Panc1 (cell line): ENCODE results near the gene GPR12. TPM values are rescaled to one million over a fixed set of nuclear protein-coding genes. Genes with fewer than 3 reads are reported as not detected.

Source experiments
- ATAC-seq: fragments of 200-7000 bp; cut with Tn5 transposase; 2 replicates; pipeline ENCODE4 v1.9.1; 2020; ENCODE audit warnings: mild to moderate bottlenecking, moderate library complexity
- BruUV-seq: library from RNA; stranded (reverse); fragments of 400-500 nt; replicated peaks from 2 replicates; lab custom pipeline; 2021; lab: Mats Ljungman, UMichigan
- CTCF ChIA-PET: fragments of 300-600 bp; sonication (Branson Sonifier 250); formaldehyde crosslinking; loops from one replicate; lab custom pipeline; 2022; ENCODE audit warnings: antibody characterized with exemption; lab: Charles Lee
- POLR2A ChIA-PET: fragments of 300-600 bp; sonication (Branson Sonifier 250); formaldehyde crosslinking; loops from one replicate; lab custom pipeline; 2022; ENCODE audit warnings: antibody characterized with exemption; lab: Charles Lee
- DNase-seq: peaks from one replicate; pipeline ENCODE4 v3.0.0-alpha.2; 2010; ENCODE audit warnings: low read depth, low spot score
- H3K27ac ChIP-seq: 2 replicates; pipeline ENCODE4 v1.5.1; 2011; ENCODE audit warnings: mild to moderate bottlenecking, low read length, inconsistent platforms
- H3K27me3 ChIP-seq: fragments of 200-500 bp; sonication (Bioruptor generic); 2 replicates; pipeline ENCODE4 v1.6.0; 2014; ENCODE audit warnings: low read length, inconsistent platforms; ENCODE audit not compliant: control insufficient read depth, insufficient read depth
- H3K36me3 ChIP-seq: fragments of 200-500 bp; sonication (Bioruptor generic); 2 replicates; pipeline ENCODE4 v1.5.1; 2014; ENCODE audit warnings: inconsistent platforms, mild to moderate bottlenecking, low read length, moderate library complexity; ENCODE audit not compliant: control insufficient read depth, insufficient read depth
- H3K4me1 ChIP-seq: 2 replicates; pipeline ENCODE4 v1.5.1; 2011; ENCODE audit warnings: inconsistent platforms, mild to moderate bottlenecking, low read length, moderate library complexity; ENCODE audit not compliant: control insufficient read depth, insufficient read depth
- H3K4me3 ChIP-seq, 2 experiments: 2 replicates each; pipeline ENCODE4 v1.5.1; 2011 to 2012; ENCODE audit warnings: low read depth in 2 of 2, low read length in 2 of 2, mild to moderate bottlenecking in 2 of 2, inconsistent platforms in 1 of 2, moderate library complexity in 1 of 2
- H3K9me3 ChIP-seq: fragments of 200-500 bp; sonication (Bioruptor generic); 2 replicates; pipeline ENCODE4 v1.5.1; 2014; ENCODE audit warnings: low read depth, mild to moderate bottlenecking, inconsistent platforms, low read length, moderate library complexity; ENCODE audit not compliant: control insufficient read depth, insufficient read depth
- CTCF ChIP-seq: fragments of 450-650 bp; IDR thresholded peaks from 2 replicates; pipeline ENCODE4 v1.5.1; 2017; ENCODE audit warnings: mild to moderate bottlenecking
- POLR2AphosphoS5 ChIP-seq: IDR thresholded peaks from 2 replicates; pipeline ENCODE4 v1.6.1; 2012; ENCODE audit warnings: mild to moderate bottlenecking, low read depth, low read length, moderate library complexity
- REST ChIP-seq, 2 experiments: IDR thresholded peaks; 2 replicates each; pipeline ENCODE4 v1.6.1; 2011 to 2012; ENCODE audit warnings: low read depth in 2 of 2, control low read depth in 1 of 2, low read length in 1 of 2, mild to moderate bottlenecking in 1 of 2, moderate library complexity in 1 of 2; ENCODE audit not compliant: insufficient read depth in 1 of 2
- SIN3A ChIP-seq: IDR thresholded peaks from 2 replicates; pipeline ENCODE4 v1.6.1; 2012; ENCODE audit warnings: low read depth, mild to moderate bottlenecking, low read length, moderate library complexity, borderline replicate concordance; ENCODE audit not compliant: insufficient read depth
- TCF7L2 ChIP-seq: IDR thresholded peaks from 2 replicates; pipeline ENCODE4 v1.6.1; 2011; ENCODE audit warnings: mild to moderate bottlenecking, low read depth, low read length, inconsistent platforms
- in situ Hi-C: cut with HindIII; loops from 2 replicates; pipeline ENCODE4 v1.10.0; 2016; ENCODE audit warnings: low sequenced_read_pairs, low pct_unique_long_range_greater_than_20kb
- intact Hi-C: fragments of 100-400 bp; cut with micrococcal nuclease; formaldehyde crosslinking; loops from one replicate; pipeline ENCODE4 v1.10.0; 2022; ENCODE audit not compliant: unreplicated experiment
- total RNA-seq: library from RNA; stranded (reverse); gene quantifications from one replicate; pipeline ENCODE4 v1.2.1, GENCODE V29; 2021; ENCODE audit not compliant: unreplicated experiment

GPR12 gene
- total RNA-seq, 1 experiment from 2014 or later = not detected

GRCh38 chr13:26747706-26748105 lies 12.9 kb downstream of the GPR12 start:
- ATAC-seq (no peak), DNase-seq (no peak)
- no peaks in the 10 kb centered on the region for H3K4me1 ChIP-seq
- BruUV-seq = no TSS peak
- in situ Hi-C loops (no loop called here), intact Hi-C loops (no loop called here)
- H3K27me3 ChIP-seq = peaks cover 7% of the 10 kb centered on the region
- CTCF ChIA-PET = no interaction called here
- H3K36me3 ChIP-seq = no peaks in the 10 kb centered on the region
- no peak overlapping the region for H3K4me3 ChIP-seq
- H3K27ac ChIP-seq = no peak overlapping the region
- POLR2A ChIA-PET = no interaction called here
- TF ChIP-seq TCF7L2 = no peak
- TF ChIP-seq CTCF = no peak
- TF ChIP-seq POLR2AphosphoS5 = no peak
- TF ChIP-seq SIN3A = no peak
- TF ChIP-seq REST (IDR thresholded peaks at IDR 0.05; ENCODE audit: insufficient read depth in 1 of 2, low read depth in 2 of 2, low read length in 1 of 2) = no peak
- no peaks in the 10 kb centered on the region for H3K9me3 ChIP-seq

- intact Hi-C loops (no loop called here), in situ Hi-C loops (no loop called here)
- TF ChIP-seq CTCF (no peak), SIN3A (no peak), TCF7L2 (no peak), REST (IDR thresholded peaks at IDR 0.05; ENCODE audit: insufficient read depth in 1 of 2, low read depth in 2 of 2, low read length in 1 of 2) (no peak), POLR2AphosphoS5 (no peak)
- Histone ChIP-seq H3K4me1 (no peaks in the 10 kb centered on the region), H3K27ac (no peak overlapping the region), H3K4me3 (no peak overlapping the region), H3K9me3 (no peaks in the 10 kb centered on the region), H3K36me3 (no peaks in the 10 kb centered on the region), H3K27me3 (peaks cover 7% of the 10 kb centered on the region; the same call in 1 of the 2 replicates)
- ChIA-PET CTCF (no interaction called here), POLR2A (no interaction called here)
- no TSS peak for BruUV-seq
- ATAC-seq (no peak), DNase-seq (no peak)
Observed at GRCh38 chr13:26743971-26744370, 16.6 kb downstream of the GPR12 start.
